ENCODE measurements around the gene PTP4A2.
"Not testable (repeated sequence)": the region's sequence is repeated elsewhere in the genome, so short reads cannot be mapped to it uniquely, and the experiment has no call there.

PTP4A2 gene

DNA sequence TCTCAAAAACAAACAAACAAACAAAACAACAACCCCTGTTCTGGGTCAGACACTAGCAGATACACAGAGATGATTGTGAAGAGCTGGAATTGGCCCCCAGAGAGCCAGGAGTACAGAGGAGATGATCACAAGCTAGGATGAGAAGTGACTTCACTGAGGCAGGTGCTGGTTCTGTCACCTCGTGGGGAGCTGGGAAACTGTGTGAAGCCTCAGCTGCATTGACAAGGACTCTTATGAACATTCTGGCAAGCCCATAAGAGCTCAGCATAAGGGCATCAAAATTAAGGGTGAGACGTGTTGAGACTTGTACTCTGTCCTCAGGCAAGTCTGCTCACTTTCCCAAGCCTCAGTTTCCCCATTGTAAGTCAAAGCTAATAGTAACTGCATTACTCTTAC is 14.7 kb upstream of the PTP4A2 start:
- in situ Hi-C loops (cut with MboI; ENCODE audit: low sequenced_read_pairs), result loop anchor here (25.0 kb wide), 1 partner anchor 291 kb away; no protein-coding TSS in a partner anchor

DNA sequence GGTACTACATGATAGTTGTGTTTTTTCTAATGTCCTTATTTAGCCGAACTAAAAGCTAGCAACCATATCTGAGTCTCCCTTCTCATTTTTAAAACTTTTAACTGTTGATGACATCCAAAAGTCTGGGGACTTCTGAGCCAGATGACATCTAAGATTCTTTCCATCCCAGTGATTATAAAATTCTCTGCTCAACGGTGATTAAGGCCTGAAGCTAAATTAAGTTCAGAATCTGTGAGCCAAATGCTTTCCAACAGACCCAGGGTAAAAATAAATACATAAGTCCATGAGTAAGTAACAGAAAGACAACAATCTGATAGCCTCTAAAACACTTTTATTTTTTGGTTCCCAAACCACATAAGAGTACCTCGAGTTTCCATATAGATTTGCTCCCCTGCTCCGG is 13.1 kb upstream of the PTP4A2 start:
- in situ Hi-C loops (cut with MboI; ENCODE audit: low sequenced_read_pairs), result loop anchor here (25.0 kb wide), 1 partner anchor 289 kb away; no protein-coding TSS in a partner anchor

DNA sequence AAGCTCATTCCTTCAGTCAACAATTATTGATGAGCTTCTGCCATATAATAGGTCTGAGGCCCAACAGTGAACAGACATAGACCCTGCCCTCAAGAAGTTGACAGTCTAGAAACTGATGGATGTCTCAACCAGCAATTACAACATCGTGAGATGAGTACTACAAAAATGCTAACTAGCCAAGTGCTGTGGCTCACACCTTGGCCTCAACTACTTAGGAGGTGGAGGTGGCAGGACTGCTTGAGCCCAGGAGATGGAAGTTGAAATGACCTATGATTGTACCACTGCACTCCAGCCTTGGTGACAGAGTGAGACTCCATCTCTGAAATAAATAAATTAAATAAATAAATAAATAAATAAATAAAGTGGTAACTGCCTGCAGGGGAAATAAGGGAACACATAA is 11.7 kb upstream of the PTP4A2 start:
- in situ Hi-C loops (cut with MboI; ENCODE audit: low sequenced_read_pairs), result loop anchor here (25.0 kb wide), 1 partner anchor 288 kb away; no protein-coding TSS in a partner anchor

DNA sequence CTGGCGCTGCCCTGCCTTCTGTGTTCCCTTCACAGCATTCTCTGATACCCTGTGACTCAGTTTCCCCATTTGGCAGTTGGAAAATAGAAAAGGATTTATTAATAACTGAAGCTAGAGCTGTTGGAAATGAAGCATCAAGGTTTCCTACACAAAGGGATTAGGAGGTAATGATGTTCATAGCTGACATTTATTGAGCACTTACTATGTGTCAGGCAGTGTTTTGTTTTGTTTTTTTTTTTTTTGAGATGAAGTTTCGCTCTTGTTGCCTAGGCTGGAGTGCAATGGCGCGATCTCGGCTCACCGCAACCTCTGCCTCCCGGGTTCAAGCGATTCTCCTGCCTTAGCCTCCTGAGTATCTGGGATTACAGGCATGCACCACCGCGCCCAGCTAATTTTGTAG is 7.5 kb upstream of the PTP4A2 start:
- in situ Hi-C loops (cut with MboI; ENCODE audit: low sequenced_read_pairs), result not testable (repeated sequence)

DNA sequence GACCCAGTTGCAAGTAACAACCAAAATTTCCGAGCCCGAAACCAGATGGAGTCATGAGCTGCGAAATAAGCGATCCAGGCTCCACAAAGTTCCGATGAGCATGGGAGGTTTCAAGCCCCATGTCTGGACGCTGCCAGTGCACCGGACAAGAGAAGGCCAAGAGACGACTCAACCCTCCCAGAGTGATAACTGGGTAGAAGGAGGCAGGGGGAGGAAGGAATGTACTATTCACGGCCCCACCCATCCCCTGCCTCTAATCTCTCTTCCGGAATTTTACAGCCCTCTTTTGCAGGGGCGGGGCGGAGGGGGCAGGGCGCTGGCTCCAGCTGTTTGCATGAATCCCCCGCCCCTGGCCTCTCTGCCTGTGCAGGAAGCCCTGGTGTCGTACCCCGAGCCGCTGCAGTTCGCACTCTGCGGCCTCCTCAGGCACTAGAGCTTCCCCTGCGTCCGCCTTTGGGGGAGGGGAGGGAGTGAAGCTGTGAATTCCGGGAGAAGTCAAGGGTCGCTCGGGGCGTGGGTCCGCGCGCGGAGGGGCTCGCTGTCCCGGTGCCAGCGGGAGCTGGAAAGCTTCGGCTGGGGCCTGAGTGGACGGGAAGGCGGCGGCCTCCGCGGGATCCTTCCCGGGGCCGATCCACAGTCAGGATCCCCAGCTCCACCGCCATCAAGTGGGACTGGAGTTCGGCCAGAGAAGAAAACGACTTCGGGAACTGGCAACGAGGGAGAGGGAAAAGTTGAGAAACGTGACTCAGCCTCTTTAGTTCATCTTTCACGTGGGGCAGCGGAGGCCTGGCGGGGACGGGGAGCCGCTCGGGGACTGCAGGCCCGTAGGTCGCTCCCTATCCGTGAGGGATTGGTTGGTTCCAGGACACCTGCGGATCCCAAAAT is 6.3 kb upstream of the PTP4A2 start:
- in situ Hi-C loops (cut with MboI; ENCODE audit: low sequenced_read_pairs), result no loop called here

DNA sequence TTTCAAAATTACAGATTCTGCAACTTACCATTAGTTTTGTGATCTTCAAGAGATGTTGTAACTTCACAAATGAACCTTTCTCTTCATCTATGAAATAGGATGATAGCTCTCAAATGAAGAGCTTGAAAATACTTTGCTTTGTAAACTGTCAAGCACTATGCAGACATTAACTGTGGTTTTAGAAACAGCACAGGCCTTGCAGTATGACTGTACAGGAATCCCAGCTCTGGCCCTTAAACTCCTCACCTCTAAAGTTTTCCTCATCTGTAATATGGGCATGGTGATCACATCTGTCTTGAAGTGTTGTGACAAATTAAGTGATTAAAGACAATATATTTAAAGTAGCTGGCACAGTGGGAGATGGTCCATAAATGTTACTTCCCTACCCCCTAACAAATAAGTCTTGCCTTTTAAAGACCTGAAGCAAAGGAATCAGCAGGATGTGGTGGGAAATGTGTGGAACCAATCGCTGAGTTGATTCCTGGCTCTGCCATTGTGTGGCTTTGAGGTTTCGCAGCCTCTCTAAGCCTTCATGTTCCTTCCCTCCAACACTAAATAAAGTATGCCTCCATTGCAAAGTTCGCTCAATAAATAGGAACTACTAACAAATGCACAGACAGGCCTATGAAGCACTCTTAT is 5.5 kb upstream of the PTP4A2 start:
- in situ Hi-C loops (cut with MboI; ENCODE audit: low sequenced_read_pairs), result no loop called here

DNA sequence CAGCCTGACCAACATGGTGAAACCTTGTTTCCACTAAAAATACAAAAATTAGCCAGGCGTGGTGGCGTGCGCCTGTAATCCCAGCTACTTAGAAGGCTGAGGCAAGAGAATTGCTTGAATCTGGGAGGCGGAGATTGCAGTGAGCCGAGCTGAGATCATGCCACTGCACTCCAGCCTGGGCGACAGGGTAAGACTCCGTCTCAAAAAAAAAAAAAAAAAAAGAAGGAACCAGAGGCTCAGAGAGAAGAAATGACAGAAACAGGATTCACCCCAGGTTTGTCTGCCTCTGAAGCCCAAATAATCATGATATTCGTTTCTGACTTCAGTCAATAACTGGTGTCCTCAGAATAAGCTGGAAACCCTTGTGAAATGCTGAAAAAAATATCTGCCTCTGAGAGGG is 3.9 kb upstream of the PTP4A2 start:
- in situ Hi-C loops (cut with MboI; ENCODE audit: low sequenced_read_pairs), result not testable (repeated sequence)

- in situ Hi-C loops (cut with MboI; ENCODE audit: low sequenced_read_pairs), result no loop called here
Measured at GRCh38 chr1:31939484-31940329, 1.5 kb upstream of the PTP4A2 start.

- in situ Hi-C loops (cut with MboI; ENCODE audit: low sequenced_read_pairs), result no loop called here
Measured at GRCh38 chr1:31937300-31938183, 626 bp downstream of the PTP4A2 start.

DNA sequence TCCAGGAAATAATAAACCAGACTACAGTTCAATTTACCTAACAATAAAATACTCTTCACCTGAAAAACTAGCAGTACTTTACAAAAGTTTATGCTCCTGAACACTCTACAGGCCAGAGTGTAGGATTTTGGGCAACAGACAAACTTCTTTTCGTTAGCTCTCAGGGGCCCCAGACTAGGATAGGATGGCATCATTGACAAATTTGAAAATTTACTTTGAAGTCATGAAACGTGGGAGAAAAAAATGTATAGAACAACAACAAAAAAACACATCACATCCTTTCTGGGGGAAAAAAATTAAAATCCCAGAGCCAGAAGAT is 1.2 kb downstream of the PTP4A2 start:
- in situ Hi-C loops (cut with MboI; ENCODE audit: low sequenced_read_pairs), result no loop called here

GRCh38 chr1:31936278-31936980 is 1.7 kb downstream of the PTP4A2 start:
- in situ Hi-C loops (cut with MboI; ENCODE audit: low sequenced_read_pairs), result no loop called here

DNA sequence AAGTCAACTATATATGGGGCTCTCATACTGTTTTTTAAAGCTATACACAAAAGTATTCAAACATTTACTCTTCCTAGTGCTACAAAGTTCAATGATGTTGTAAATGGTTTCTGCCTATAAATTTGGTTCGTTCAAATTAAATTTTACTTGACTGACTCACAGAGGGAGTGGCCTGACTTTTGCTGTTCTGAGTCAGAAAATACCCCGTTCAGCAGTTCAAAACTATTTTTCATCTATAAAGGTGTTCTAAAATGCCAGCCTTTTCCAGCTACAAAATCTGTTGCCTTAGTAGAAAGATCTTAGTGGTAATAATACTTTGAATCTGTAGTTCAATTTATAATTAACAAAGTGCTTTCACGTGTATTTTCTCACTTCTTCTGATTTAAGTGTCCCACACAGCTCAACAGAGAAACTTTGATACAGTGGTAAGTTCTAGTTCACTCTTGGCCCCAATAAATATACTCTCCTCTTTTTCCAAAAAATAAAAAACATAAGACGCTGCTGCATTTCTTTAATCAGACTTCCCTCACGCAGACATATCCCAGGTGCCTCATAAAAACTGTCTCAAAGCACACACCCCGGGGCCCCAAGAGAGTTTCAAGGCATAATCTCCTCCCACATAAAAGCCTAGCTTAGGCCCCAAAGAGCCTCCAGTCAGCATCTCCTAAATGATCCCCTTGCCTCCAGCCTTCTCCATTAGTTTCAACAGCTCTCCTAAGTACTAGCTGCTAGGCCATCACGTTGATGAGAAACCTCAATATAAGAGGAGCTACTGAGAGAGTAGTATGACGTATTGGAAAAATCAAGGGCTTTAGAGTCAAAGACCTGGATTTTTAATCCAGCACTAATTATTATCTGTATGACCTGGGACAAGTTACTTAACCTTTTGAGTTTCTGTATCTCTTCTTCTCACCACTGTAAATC is 3.2 kb downstream of the PTP4A2 start:
- in situ Hi-C loops (cut with MboI; ENCODE audit: low sequenced_read_pairs), result no loop called here

DNA sequence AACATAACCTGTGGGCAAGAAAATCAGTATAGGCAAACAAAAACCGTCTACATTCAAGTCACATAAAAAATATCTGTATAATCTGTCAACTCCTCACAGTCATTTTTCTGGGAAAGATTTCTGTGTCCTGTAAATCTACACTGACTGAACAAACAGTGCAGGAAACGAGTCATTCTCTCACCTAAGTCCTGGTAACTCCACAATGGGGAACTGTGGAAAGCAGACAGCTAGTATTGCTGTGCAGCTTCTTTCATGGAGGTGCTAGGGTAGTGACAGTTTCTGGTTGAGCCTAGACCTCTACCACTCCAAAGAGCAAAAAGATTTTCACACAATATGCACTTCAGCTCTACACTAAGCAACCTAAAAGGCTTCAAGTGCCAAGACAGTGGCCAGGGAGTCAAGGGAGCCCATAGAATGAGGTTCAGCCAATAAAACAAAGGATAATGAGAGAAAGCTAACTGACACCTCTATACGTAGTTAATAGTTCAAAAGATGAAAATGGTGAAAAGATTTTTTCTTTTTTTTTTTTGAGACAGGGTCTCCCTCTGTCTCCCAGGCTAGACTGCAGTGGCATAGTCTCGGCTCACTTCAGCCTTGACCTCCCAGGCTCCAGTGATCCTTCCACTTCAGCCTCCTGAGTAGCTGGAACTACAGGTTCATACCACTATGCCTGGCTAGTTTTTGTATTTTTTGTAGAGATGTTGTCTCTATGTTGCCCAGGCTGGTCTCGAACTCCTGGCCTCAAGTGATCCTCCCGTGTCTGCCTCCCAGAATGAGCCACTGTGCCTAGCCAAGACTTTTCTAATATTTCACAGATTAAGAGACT is 5.5 kb downstream of the PTP4A2 start:
- in situ Hi-C loops (cut with MboI; ENCODE audit: low sequenced_read_pairs), result no loop called here

- in situ Hi-C loops (cut with MboI; ENCODE audit: low sequenced_read_pairs), result no loop called here
Measured at GRCh38 chr1:31931593-31932225, 6.5 kb downstream of the PTP4A2 start.

DNA sequence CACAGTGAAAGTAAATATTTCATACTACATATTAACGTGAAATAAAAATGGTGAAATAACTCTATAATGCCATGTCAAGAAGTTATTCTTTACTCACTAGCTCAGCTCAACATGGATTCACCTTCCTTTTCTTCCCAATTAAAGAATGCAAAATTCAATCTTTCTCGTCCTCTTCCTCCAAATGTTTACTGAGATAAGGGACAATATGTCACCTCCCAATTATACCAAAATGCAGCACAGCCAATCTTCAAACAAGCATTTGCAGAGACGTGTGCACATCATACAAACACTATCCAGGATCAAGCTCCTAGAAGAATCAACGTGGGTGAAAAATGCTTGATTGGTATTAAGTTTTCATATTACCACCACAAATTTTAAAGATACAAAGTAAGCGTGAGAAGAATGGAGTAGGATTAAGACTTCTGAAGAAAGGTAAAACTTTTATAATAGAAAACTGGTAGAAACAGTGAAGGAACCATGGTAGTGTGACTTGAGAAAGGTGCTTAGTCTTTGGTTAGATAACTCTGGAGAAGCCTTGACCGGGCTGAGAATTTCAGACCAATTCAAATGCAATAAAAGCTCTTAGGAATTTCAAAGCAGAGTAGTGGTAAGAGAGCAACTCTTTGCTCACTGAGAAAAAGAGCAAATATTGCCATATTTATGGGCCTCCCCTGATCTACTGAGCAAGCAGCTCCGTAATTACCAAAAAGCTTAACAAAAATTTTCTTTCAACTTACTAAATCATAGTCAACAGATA is 7.2 kb downstream of the PTP4A2 start:
- in situ Hi-C loops (cut with MboI; ENCODE audit: low sequenced_read_pairs), result no loop called here

DNA sequence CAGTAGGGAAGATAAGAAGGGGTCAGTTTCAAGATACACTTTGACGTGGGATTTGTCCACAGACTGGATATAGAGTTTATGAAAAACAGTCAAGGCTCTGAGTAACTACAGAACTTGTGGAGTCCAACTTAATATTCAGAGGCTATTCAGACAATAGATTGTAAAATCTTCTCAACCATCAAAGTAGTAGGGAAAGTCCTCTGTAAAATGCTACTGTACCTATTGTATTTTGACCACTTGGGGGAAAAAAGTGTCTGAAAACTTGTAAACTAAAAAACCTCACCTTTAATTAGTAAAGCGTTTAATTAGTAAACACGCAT is 10.5 kb downstream of the PTP4A2 start:
- in situ Hi-C loops (cut with MboI; ENCODE audit: low sequenced_read_pairs), result no loop called here
